Activated CD8-positive, alpha-beta memory T cell treated with anti-CD3 and anti-CD28 coated beads, Interleukin-2, amount 50 U/mL, for 1 hour (primary cell): Measurements from ENCODE around the gene FGF6.
"Not testable (repeated sequence)": the region's sequence is repeated elsewhere in the genome, so short reads cannot be mapped to it uniquely, and the experiment has no call there.

Source experiments
- DNase-seq: peaks from one replicate; pipeline ENCODE4 v3.0.0-alpha.2; 2020; ENCODE audit errors: extremely low read depth

FGF6 gene

GRCh38 chr12:4418913-4419312, 26.7 kb downstream of the FGF6 start:
- DNase-seq, result no peak

- DNase-seq, result no peak
These were observed 27.7 kb downstream of the FGF6 start for GRCh38 chr12:4417936-4418335.

- DNase-seq, result no peak
These were observed 28.2 kb downstream of the FGF6 start for GRCh38 chr12:4417455-4417854.

- no peak for DNase-seq
These were observed 29.3 kb downstream of the FGF6 start for GRCh38 chr12:4416276-4416675.

- DNase-seq, result no peak
These were observed 33.1 kb downstream of the FGF6 start for GRCh38 chr12:4412465-4412864.

GRCh38 chr12:4412056-4412455, 33.6 kb downstream of the FGF6 start:
- DNase-seq, result no peak

GRCh38 chr12:4407136-4407535, 38.5 kb downstream of the FGF6 start:
- no peak for DNase-seq

GRCh38 chr12:4404877-4405637, 40.6 kb downstream of the FGF6 start:
- not testable (repeated sequence) for DNase-seq

- DNase-seq, result no peak
These were observed 42.6 kb downstream of the FGF6 start for GRCh38 chr12:4402996-4403395.

GRCh38 chr12:4401117-4401516, 44.5 kb downstream of the FGF6 start:
- DNase-seq, result no peak

GRCh38 chr12:4395818-4396217, 49.8 kb downstream of the FGF6 start:
- no peak for DNase-seq

GRCh38 chr12:4393211-4393610, 52.4 kb downstream of the FGF6 start:
- no peak for DNase-seq

- no peak for DNase-seq
These were observed 53.3 kb downstream of the FGF6 start for GRCh38 chr12:4392223-4392742.

- no peak for DNase-seq
These were observed 57.0 kb downstream of the FGF6 start for GRCh38 chr12:4388662-4389061.

GRCh38 chr12:4388032-4388431, 57.6 kb downstream of the FGF6 start:
- no peak for DNase-seq

GRCh38 chr12:4387607-4388006, 58.0 kb downstream of the FGF6 start:
- DNase-seq, result no peak

GRCh38 chr12:4386801-4387200, 58.8 kb downstream of the FGF6 start:
- no peak for DNase-seq
